Kidney epithelial cell (primary cell): ENCODE measurements around the gene CUTA. TPM values are rescaled to one million over a fixed set of nuclear protein-coding genes. Genes with fewer than 3 reads are reported as not detected.

Experiments used
- DNase-seq: peaks from one replicate; pipeline ENCODE4 v3.0.0-alpha.2; 2010; ENCODE audit warnings: low read depth
- H3K27me3 ChIP-seq: 2 replicates; pipeline ENCODE4 v1.6.0; 2011; ENCODE audit warnings: low read length; ENCODE audit not compliant: control insufficient read depth, insufficient read depth
- H3K36me3 ChIP-seq: 2 replicates; pipeline ENCODE4 v1.5.1; 2011; ENCODE audit warnings: low read length; ENCODE audit not compliant: control insufficient read depth, insufficient read depth
- H3K4me3 ChIP-seq: 2 replicates; pipeline ENCODE4 v1.5.1; 2011; ENCODE audit warnings: low read depth, mild to moderate bottlenecking, control low read depth, low read length
- CTCF ChIP-seq: IDR thresholded peaks from 2 replicates; pipeline ENCODE4 v1.5.1; 2011; ENCODE audit warnings: mild to moderate bottlenecking, moderate library complexity, low read length, control low read depth, inconsistent platforms; ENCODE audit not compliant: insufficient read depth, poor library complexity, severe bottlenecking
- total RNA-seq: library from RNA; depleted of rRNA; stranded (reverse); fragments of >200 nt; gene quantifications from 2 replicates; pipeline ENCODE4 v1.2.3, GENCODE V29; 2015

The CUTA gene
- total RNA-seq, 1 donor from 2014 or later = 226 TPM

- Histone ChIP-seq H3K36me3 (no peaks in the 10 kb centered on the region), H3K27me3 (no peaks in the 10 kb centered on the region), H3K4me3 (peak overlapping the region; percentile 59)
- TF ChIP-seq CTCF = no peak
- no peak for DNase-seq
These were observed 7.2 kb upstream of the CUTA start for GRCh38 chr6:33424855-33425667.

GRCh38 chr6:33423777-33424176 lies 5.9 kb upstream of the CUTA start:
- H3K36me3 ChIP-seq = no peaks in the 10 kb centered on the region

GRCh38 chr6:33421344-33421643 lies 3.4 kb upstream of the CUTA start:
- Histone ChIP-seq H3K36me3 (no peaks in the 10 kb centered on the region), H3K27me3 (no peaks in the 10 kb centered on the region), H3K4me3 (no peak overlapping the region)
- no peak for TF ChIP-seq CTCF
- DNase-seq = no peak

More at GRCh38 chr6:33423777-33424176, 5.9 kb upstream of the CUTA start:
- TF ChIP-seq CTCF = no peak
- H3K27me3 ChIP-seq = no peaks in the 10 kb centered on the region
- H3K4me3 ChIP-seq = no peak overlapping the region
- DNase-seq = no peak

- no peaks in the 10 kb centered on the region for H3K27me3 ChIP-seq
- H3K4me3 ChIP-seq = peak overlapping the region; percentile 24
- TF ChIP-seq CTCF = no peak
These were observed 2.8 kb upstream of the CUTA start for GRCh38 chr6:33420491-33421343.

GRCh38 chr6:33419580-33420490 lies 1.9 kb upstream of the CUTA start, which contains the start of gene SYNGAP1:
TSS of gene SYNGAP1 (plus strand) at chr6:33420065. CDS start at chr6:33420265, 200 bp downstream.
- DNase-seq = no peak

More at GRCh38 chr6:33420491-33421343, 2.8 kb upstream of the CUTA start:
- H3K36me3 ChIP-seq = no peaks in the 10 kb centered on the region
- DNase-seq = no peak

More at GRCh38 chr6:33419580-33420490, 1.9 kb upstream of the CUTA start, which contains the start of gene SYNGAP1:
- peak within 1 kb of the TSS; percentile 24 for H3K4me3 ChIP-seq
- no peak for TF ChIP-seq CTCF
- no peaks in the 10 kb centered on the region for H3K36me3 ChIP-seq
- H3K27me3 ChIP-seq = no peaks in the 10 kb centered on the region
